GM23248 (cell line): ENCODE measurements around the gene TMEM178B.

Experiments
- EZH2 ChIP-seq: fragments of 200-600 bp; sonication (generic); IDR thresholded peaks from 2 replicates; pipeline ENCODE4 v1.6.1; 2018; ENCODE audit warnings: antibody characterized with exemption, mild to moderate bottlenecking; ENCODE audit not compliant: insufficient read depth, poor library complexity, severe bottlenecking
- EZH2phosphoT487 ChIP-seq: fragments of 200-600 bp; sonication (generic); IDR thresholded peaks from 2 replicates; pipeline ENCODE4 v1.6.1; 2018; ENCODE audit warnings: antibody characterized with exemption, moderate library complexity, mild to moderate bottlenecking, low read depth; ENCODE audit not compliant: insufficient read depth

GRCh38 chr7:141045126-141045841 lies 28.6 kb upstream of the TMEM178B start:
- no peak for TF ChIP-seq EZH2phosphoT487
- TF ChIP-seq EZH2: no peak
